ENCODE measurements around the gene PEX11B. TPM values are rescaled to one million over a fixed set of nuclear protein-coding genes. Genes with fewer than 3 reads are reported as not detected.

The PEX11B gene
- total RNA-seq, 1 experiment from 2014 or later: 13.7 TPM

DNA sequence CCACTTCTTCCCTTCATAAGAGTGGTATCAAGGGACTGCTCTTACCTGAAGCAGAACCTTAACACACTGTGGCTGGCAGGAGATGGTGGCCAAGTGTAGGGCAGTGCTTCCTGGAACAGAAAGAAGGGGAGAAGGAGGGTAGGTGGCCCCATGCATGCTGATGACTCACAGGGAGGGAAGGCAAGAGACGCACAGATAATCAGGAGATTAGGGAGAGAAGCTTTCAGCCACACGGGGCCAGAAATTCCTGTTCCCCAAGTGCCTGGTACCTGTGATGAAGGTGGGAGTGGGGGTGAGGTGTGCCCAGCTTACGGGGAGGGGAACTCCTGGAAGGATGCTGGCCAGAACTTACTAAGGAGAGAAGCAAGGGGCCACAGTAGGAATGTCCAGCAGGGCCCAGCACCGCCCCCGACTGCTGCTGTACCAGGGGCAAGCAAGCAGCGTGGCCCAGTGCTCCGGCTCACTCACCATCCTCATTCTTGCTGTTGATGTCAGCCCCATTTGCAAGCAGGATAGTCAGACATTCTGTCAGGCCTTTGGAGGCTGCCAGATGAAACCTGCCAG, 40.5 kb downstream of the PEX11B start:
- Histone ChIP-seq H3K9ac (ENCODE audit: extremely low read depth, insufficient read length, low read length) (no peak overlapping the region), H4K20me1 (ENCODE audit: control insufficient read depth, insufficient read depth, insufficient read length) (no peaks in the 10 kb centered on the region), H3K56ac (ENCODE audit: insufficient read length, low read depth, low read length) (no peak overlapping the region), H3K18ac (ENCODE audit: insufficient read length, low read depth, low read length) (no peak overlapping the region), H3K4me1 (ENCODE audit: insufficient read depth, low read length) (peaks cover 7% of the 10 kb centered on the region), H2AFZ (ENCODE audit: low read length) (no peak overlapping the region), H3K9me3 (ENCODE audit: control insufficient read depth, low read depth, low read length) (no peaks in the 10 kb centered on the region), H3K14ac (ENCODE audit: insufficient read depth, low read length) (no peak overlapping the region), H2BK15ac (ENCODE audit: low read depth, low read length) (no peak overlapping the region), H2BK12ac (ENCODE audit: insufficient read length, low read depth, low read length) (no peak overlapping the region), H2BK20ac (ENCODE audit: low read depth, low read length, poor library complexity, severe bottlenecking) (no peak overlapping the region), H3K4me2 (ENCODE audit: insufficient read depth, insufficient read length, low read length) (no peak overlapping the region), H4K8ac (replicated peaks; ENCODE audit: insufficient read length, low read depth, low read length) (no peak overlapping the region), H3K79me1 (ENCODE audit: insufficient read depth, low read depth, low read length, poor library complexity, severe bottlenecking) (no peaks in the 10 kb centered on the region), H4K5ac (ENCODE audit: insufficient read length, low read depth, low read length) (no peak overlapping the region), H2AK5ac (ENCODE audit: insufficient read length, low read length) (no peak overlapping the region), H3K27ac (ENCODE audit: insufficient read length, low read depth, low read length) (no peak overlapping the region), H3K27me3 (ENCODE audit: insufficient read depth, low read length) (no peaks in the 10 kb centered on the region; the same call in 1 of the 2 replicates), H3K23ac (ENCODE audit: insufficient read length, low read depth, low read length) (no peak overlapping the region), H3K23me2 (ENCODE audit: insufficient read length, low read depth, low read length, poor library complexity, severe bottlenecking) (no peaks in the 10 kb centered on the region), H4K91ac (ENCODE audit: insufficient read length, low read depth, low read length) (no peak overlapping the region), H3K4ac (ENCODE audit: low read depth, low read length) (no peak overlapping the region), H3K79me2 (ENCODE audit: insufficient read depth, low read length) (no peaks in the 10 kb centered on the region), H3T11ph (ENCODE audit: low read length) (no peak overlapping the region), H2BK120ac (ENCODE audit: low read depth, low read length, poor library complexity, severe bottlenecking) (no peak overlapping the region), H2BK5ac (ENCODE audit: insufficient read length, low read length) (no peak overlapping the region)
- TF ChIP-seq, protein P1, sequence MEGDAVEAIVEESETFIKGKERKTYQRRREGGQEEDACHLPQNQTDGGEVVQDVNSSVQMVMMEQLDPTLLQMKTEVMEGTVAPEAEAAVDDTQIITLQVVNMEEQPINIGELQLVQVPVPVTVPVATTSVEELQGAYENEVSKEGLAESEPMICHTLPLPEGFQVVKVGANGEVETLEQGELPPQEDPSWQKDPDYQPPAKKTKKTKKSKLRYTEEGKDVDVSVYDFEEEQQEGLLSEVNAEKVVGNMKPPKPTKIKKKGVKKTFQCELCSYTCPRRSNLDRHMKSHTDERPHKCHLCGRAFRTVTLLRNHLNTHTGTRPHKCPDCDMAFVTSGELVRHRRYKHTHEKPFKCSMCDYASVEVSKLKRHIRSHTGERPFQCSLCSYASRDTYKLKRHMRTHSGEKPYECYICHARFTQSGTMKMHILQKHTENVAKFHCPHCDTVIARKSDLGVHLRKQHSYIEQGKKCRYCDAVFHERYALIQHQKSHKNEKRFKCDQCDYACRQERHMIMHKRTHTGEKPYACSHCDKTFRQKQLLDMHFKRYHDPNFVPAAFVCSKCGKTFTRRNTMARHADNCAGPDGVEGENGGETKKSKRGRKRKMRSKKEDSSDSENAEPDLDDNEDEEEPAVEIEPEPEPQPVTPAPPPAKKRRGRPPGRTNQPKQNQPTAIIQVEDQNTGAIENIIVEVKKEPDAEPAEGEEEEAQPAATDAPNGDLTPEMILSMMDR (conservative IDR thresholded peaks at IDR 0.05): no peak
- Mint-ChIP-seq H3K9me3 (no peaks in the 10 kb centered on the region), H3K27me3 (ENCODE audit: low read depth) (peaks cover 40% of the 10 kb centered on the region), H3K36me3 (ENCODE audit: insufficient read depth in 1 of 3, low read depth in 3 of 3) (no peaks in the 10 kb centered on the region), H3K4me3 (no peak overlapping the region), H3K27ac (no peak overlapping the region), H3K4me1 (peaks cover 31 to 37% of the 10 kb centered on the region in 2 experiments)
- DNase-seq: no peak
- WGBS (ENCODE audit: extremely low coverage, insufficient read length, low lambda C conversion rate): no CpG with 5 or more reads among the region's 7 CpGs

All from H9 (cell line).